HepG2 (cell line): ENCODE measurements around the gene ESRP2. TPM values are rescaled to one million over a fixed set of nuclear protein-coding genes. Genes with fewer than 3 reads are reported as not detected.
A peak's percentile ranks its signal among the peaks of the same experiment; 100 is the strongest.

Experiments used
- ARID2 ChIP-seq: sonication (generic); formaldehyde crosslinking; IDR thresholded peaks from 2 replicates; pipeline ENCODE4 v1.8.1; 2022; ENCODE audit warnings: mild to moderate bottlenecking, missing genetic modification reagents, borderline replicate concordance
- ATF7 ChIP-seq, 2 experiments: fragments of 450-650 bp in 1 of 2; sonication (generic) in 1 of 2; formaldehyde crosslinking in 1 of 2; IDR thresholded peaks; 2 replicates each; pipeline versions ENCODE4 v1.4.0 to v1.6.1; 2016 to 2020; ENCODE audit warnings: antibody characterized with exemption in 1 of 2, mild to moderate bottlenecking in 1 of 2, missing genetic modification reagents in 1 of 2
- CHD2 ChIP-seq: IDR thresholded peaks from 2 replicates; pipeline ENCODE4 v1.6.1; 2011; ENCODE audit warnings: low read depth, low read length, improper control_type of control experiment
- DMAP1 ChIP-seq: IDR thresholded peaks from 2 replicates; pipeline ENCODE4 v1.6.1; 2016
- ETV6 ChIP-seq: sonication (generic); formaldehyde crosslinking; conservative IDR thresholded peaks from 2 replicates; pipeline ENCODE4 v1.4.0; 2020; ENCODE audit warnings: missing genetic modification reagents
- FOSL2 ChIP-seq: sonication (generic); formaldehyde crosslinking; IDR thresholded peaks from 2 replicates; pipeline ENCODE4 v1.4.0; 2020; ENCODE audit warnings: missing genetic modification reagents
- FOXJ3 ChIP-seq: sonication (generic); formaldehyde crosslinking; IDR thresholded peaks from 2 replicates; pipeline ENCODE4 v1.4.0; 2020; ENCODE audit warnings: missing genetic modification reagents, mild to moderate bottlenecking, borderline replicate concordance
- HNF4G ChIP-seq, 2 experiments: sonication (generic) in 1 of 2; formaldehyde crosslinking in 1 of 2; IDR thresholded peaks; 2 replicates each; pipeline versions ENCODE4 v1.4.0 to v1.6.1; 2011 to 2020; ENCODE audit warnings: borderline replicate concordance in 2 of 2, low read depth in 2 of 2, mild to moderate bottlenecking in 2 of 2, low read length in 1 of 2, missing genetic modification reagents in 1 of 2, moderate library complexity in 1 of 2
- HOXA3 ChIP-seq: sonication (generic); formaldehyde crosslinking; IDR thresholded peaks from 2 replicates; pipeline ENCODE4 v1.5.0; 2020; ENCODE audit warnings: missing genetic modification reagents
- KDM6A ChIP-seq: IDR thresholded peaks from 2 replicates; pipeline ENCODE4 v1.6.1; 2016; ENCODE audit warnings: low read depth
- NR2F2 ChIP-seq: IDR thresholded peaks from 2 replicates; pipeline ENCODE4 v1.6.1; 2012; ENCODE audit warnings: low read depth, inconsistent platforms, borderline replicate concordance
- XRCC5 ChIP-seq: fragments of 200-400 bp; formaldehyde crosslinking; optimal IDR thresholded peaks from 2 replicates; pipeline ENCODE3; 2017; ENCODE audit warnings: mild to moderate bottlenecking, low read length
- ZBTB10 ChIP-seq: sonication (generic); formaldehyde crosslinking; IDR thresholded peaks from 2 replicates; pipeline ENCODE4 v1.4.0; 2020; ENCODE audit warnings: missing genetic modification reagents, borderline replicate concordance
- ZBTB44 ChIP-seq: sonication (generic); formaldehyde crosslinking; IDR thresholded peaks from 2 replicates; pipeline ENCODE4 v1.4.0; 2020; ENCODE audit warnings: missing genetic modification reagents
- ZNF550 ChIP-seq: sonication (generic); formaldehyde crosslinking; IDR thresholded peaks from 2 replicates; pipeline ENCODE4 v1.4.0; 2020; ENCODE audit warnings: mild to moderate bottlenecking, missing genetic modification reagents, borderline replicate concordance
- ZNF629 ChIP-seq: sonication (generic); formaldehyde crosslinking; conservative IDR thresholded peaks from 2 replicates; pipeline ENCODE4 v1.5.0; 2020; ENCODE audit warnings: missing genetic modification reagents
- polyA plus RNA-seq, 8 experiments: library from polyadenylated mRNA; depleted of rRNA in 3 of 8; stranded (reverse) in 7 of 8; unstranded in 1 of 8; fragments of >200 nt; fragmentation: Illumina TruSeq in 4 of 8; extraction: Trizol in 4 of 8; gene quantifications; 2 replicates each; pipeline versions ENCODE4 v1.2.1 to v1.2.3, GENCODE V29; 2011 to 2016; ENCODE audit warnings: low read depth in 4 of 8, missing spikeins in 1 of 8, mixed read lengths in 1 of 8; ENCODE audit not compliant: insufficient read depth in 1 of 8
- total RNA-seq, 5 experiments: library from RNA; depleted of rRNA; stranded (reverse); fragments of >200 nt; fragmentation: Illumina TruSeq; extraction: Trizol; gene quantifications; 2 replicates each; pipeline ENCODE4 v1.2.3, GENCODE V29; 2016; ENCODE audit warnings: low read depth in 1 of 5
- TF ChIP-seq, protein P1 (sequence below): sonication (generic); formaldehyde crosslinking; IDR thresholded peaks from 2 replicates; pipeline ENCODE4; 2020; ENCODE audit warnings: missing genetic modification reagents, mild to moderate bottlenecking, borderline replicate concordance
- TF ChIP-seq, protein P2 (sequence below): sonication (generic); formaldehyde crosslinking; IDR thresholded peaks from 2 replicates; pipeline ENCODE4 v1.8.1; 2023; ENCODE audit warnings: mild to moderate bottlenecking, missing genetic modification reagents, borderline replicate concordance
- TF ChIP-seq, protein P3 (sequence below): sonication (generic); formaldehyde crosslinking; IDR thresholded peaks from 2 replicates; pipeline ENCODE4 v1.5.0; 2020; ENCODE audit warnings: missing genetic modification reagents

Gene ESRP2
- total and polyA plus RNA-seq, 2 of the 13 experiments (the other 11 are each of a cell fraction or from before 2014, with no cell fraction given) = 21.1 to 32.4 TPM

- 0 out of 2 replicates have a peak, but pooled peaks have one; percentile 27 for TF ChIP-seq ZBTB44 (CRISPR knock-in tag)
- 0 out of 2 replicates have a peak, but pooled peaks have one; percentile 33 for TF ChIP-seq FOXJ3 (CRISPR knock-in tag)
- TF ChIP-seq KDM6A (CRISPR knock-in tag) = no peak
- TF ChIP-seq DMAP1 (CRISPR knock-in tag) = peak; percentile 77
- TF ChIP-seq CHD2 = 0 out of 2 replicates have a peak, but pooled peaks have one; percentile 55
- TF ChIP-seq ATF7 (IDR thresholded peaks at IDR 0.05) = no peak
- 0 out of 2 replicates have a peak, but pooled peaks have one; percentile 48 for TF ChIP-seq ATF7 (CRISPR knock-in tag; IDR thresholded peaks at IDR 0.05)
- peak; percentile 79 for TF ChIP-seq HOXA3
- TF ChIP-seq, protein P1, sequence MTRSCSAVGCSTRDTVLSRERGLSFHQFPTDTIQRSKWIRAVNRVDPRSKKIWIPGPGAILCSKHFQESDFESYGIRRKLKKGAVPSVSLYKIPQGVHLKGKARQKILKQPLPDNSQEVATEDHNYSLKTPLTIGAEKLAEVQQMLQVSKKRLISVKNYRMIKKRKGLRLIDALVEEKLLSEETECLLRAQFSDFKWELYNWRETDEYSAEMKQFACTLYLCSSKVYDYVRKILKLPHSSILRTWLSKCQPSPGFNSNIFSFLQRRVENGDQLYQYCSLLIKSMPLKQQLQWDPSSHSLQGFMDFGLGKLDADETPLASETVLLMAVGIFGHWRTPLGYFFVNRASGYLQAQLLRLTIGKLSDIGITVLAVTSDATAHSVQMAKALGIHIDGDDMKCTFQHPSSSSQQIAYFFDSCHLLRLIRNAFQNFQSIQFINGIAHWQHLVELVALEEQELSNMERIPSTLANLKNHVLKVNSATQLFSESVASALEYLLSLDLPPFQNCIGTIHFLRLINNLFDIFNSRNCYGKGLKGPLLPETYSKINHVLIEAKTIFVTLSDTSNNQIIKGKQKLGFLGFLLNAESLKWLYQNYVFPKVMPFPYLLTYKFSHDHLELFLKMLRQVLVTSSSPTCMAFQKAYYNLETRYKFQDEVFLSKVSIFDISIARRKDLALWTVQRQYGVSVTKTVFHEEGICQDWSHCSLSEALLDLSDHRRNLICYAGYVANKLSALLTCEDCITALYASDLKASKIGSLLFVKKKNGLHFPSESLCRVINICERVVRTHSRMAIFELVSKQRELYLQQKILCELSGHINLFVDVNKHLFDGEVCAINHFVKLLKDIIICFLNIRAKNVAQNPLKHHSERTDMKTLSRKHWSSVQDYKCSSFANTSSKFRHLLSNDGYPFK (CRISPR knock-in tag) = peak; percentile 82
- TF ChIP-seq ZNF550 = 0 out of 2 replicates have a peak, but pooled peaks have one; percentile 63
- peak; percentile 93; the same call in 1 of the 2 replicates for TF ChIP-seq ARID2
- no peak for TF ChIP-seq ZNF629 (CRISPR knock-in tag)
- TF ChIP-seq HNF4G (IDR thresholded peaks at IDR 0.05; ENCODE audit: borderline replicate concordance, low read depth, low read length) = no peak
- peak; percentile 69 for TF ChIP-seq HNF4G (CRISPR knock-in tag; IDR thresholded peaks at IDR 0.05; ENCODE audit: borderline replicate concordance, low read depth)
- TF ChIP-seq, protein P2, sequence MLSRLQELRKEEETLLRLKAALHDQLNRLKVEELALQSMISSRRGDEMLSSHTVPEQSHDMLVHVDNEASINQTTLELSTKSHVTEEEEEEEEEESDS = no peak
- TF ChIP-seq ZBTB10 (CRISPR knock-in tag) = 0 out of 2 replicates have a peak, but pooled peaks have one; percentile 51
- TF ChIP-seq, protein P3, sequence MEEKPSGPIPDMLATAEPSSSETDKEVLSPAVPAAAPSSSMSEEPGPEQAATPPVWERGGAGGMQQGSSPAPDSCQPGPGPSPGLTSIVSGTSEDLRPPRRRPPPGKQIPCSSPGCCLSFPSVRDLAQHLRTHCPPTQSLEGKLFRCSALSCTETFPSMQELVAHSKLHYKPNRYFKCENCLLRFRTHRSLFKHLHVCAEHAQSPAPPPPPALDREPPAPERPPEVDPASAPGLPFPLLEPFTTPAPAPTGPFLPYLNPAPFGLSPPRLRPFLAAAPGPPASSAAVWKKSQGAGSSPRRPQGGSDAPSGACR (CRISPR knock-in tag) = no peak
- peak; percentile 16; the same call in 1 of the 2 replicates for TF ChIP-seq FOSL2 (CRISPR knock-in tag)
- TF ChIP-seq ETV6 (CRISPR knock-in tag) = no peak
- TF ChIP-seq XRCC5 = peak; percentile 97
- TF ChIP-seq NR2F2 = no peak; the same call in 1 of the 2 replicates
Measured at GRCh38 chr16:68244903-68245853, 9.3 kb upstream of the ESRP2 start, which contains the start of gene PLA2G15 (continued).
